Body of pancreas (tissue), 4 donors: Measurements from ENCODE around the gene MORN3.

Source experiments
- POLR2A ChIP-seq, 3 donors: fragments of 450-650 bp; IDR thresholded peaks; one replicate each; pipeline ENCODE4 v1.6.1; 2016; ENCODE audit warnings: antibody characterized with exemption in 3 of 3, mild to moderate bottlenecking in 2 of 3
- TF ChIP-seq, protein P1 (sequence below), 7 experiments: fragments of 450-650 bp in 4 of 7; fragments of 200-600 bp in 3 of 7; sonication (generic) in 3 of 7; IDR thresholded peaks; one replicate each; pipeline ENCODE4 v1.5.1; 2016 to 2019; ENCODE audit warnings: antibody characterized with exemption in 7 of 7

DNA sequence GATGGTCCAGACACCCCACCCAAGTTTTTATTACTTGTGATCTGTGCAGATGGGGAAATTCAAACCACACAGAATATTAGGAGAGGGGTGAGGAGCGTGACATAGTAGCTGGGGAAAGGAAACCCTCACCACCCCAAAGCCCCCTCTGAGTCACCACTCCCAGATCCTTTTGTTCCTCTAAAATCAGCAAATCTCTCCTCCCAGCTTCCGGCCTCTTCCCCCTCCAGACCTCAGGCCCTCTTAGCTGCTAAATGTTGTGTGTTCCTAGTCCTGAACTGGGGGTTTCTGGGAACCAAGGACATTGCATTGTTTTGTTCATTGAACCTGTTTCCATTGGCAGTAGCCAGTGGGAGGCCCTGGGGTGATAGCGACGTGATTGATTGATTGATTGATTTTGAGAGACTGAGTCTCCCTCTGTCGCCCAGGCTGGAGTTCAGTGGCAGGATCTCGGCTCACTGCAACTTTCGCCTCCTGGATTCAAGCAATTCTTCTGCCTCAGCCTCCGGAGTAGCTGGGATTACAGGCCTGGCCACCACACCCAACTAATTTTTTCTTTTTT, 49.0 kb downstream of the MORN3 start:
- TF ChIP-seq POLR2A (IDR thresholded peaks at IDR 0.05), result no peak
- TF ChIP-seq, protein P1, sequence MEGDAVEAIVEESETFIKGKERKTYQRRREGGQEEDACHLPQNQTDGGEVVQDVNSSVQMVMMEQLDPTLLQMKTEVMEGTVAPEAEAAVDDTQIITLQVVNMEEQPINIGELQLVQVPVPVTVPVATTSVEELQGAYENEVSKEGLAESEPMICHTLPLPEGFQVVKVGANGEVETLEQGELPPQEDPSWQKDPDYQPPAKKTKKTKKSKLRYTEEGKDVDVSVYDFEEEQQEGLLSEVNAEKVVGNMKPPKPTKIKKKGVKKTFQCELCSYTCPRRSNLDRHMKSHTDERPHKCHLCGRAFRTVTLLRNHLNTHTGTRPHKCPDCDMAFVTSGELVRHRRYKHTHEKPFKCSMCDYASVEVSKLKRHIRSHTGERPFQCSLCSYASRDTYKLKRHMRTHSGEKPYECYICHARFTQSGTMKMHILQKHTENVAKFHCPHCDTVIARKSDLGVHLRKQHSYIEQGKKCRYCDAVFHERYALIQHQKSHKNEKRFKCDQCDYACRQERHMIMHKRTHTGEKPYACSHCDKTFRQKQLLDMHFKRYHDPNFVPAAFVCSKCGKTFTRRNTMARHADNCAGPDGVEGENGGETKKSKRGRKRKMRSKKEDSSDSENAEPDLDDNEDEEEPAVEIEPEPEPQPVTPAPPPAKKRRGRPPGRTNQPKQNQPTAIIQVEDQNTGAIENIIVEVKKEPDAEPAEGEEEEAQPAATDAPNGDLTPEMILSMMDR (IDR thresholded peaks at IDR 0.05), result no peak
